HepG2 (cell line): ENCODE measurements around the gene SLIT3. TPM values are rescaled to one million over a fixed set of nuclear protein-coding genes. Genes with fewer than 3 reads are reported as not detected.

Experiments used
- ATAC-seq: fragments of 200-7000 bp; cut with Tn5 transposase; 3 replicates; pipeline ENCODE4 v1.9.1; 2020; ENCODE audit warnings: mild to moderate bottlenecking, moderate library complexity
- BruUV-seq: library from RNA; stranded (reverse); fragments of 400-500 nt; replicated peaks from 2 replicates; lab custom pipeline; 2021; lab: Mats Ljungman, UMichigan
- CTCF ChIA-PET: fragments of 300-600 bp; formaldehyde crosslinking; extraction: SDS; loops from one replicate; lab custom pipeline; 2021; ENCODE audit warnings: low total read pairs, inconsistent platforms, low intra/inter-chr PET ratio; lab: Yijun Ruan, JAX
- POLR2A ChIA-PET: fragments of 350-600 bp; sonication (Branson Sonifier 250); formaldehyde crosslinking; loops from one replicate; lab custom pipeline; 2020; ENCODE audit warnings: antibody characterized with exemption, inconsistent platforms; lab: Yijun Ruan, JAX
- DNase-seq: peaks from one replicate; pipeline ENCODE4 v3.0.0-alpha.2; 2015; ENCODE audit warnings: low spot score
- FAIRE-seq: peaks from 3 replicates; lab custom pipeline; 2011; peaks lifted over from hg19 to GRCh38; lab: Jason Lieb, UNC
- H2AFZ ChIP-seq: one replicate; pipeline ENCODE4 v1.6.1; 2011; ENCODE audit warnings: low read length, inconsistent platforms
- H3K27ac ChIP-seq: fragments of 300-600 bp; 3 replicates; pipeline ENCODE4 v1.8.0; 2011; ENCODE audit warnings: mixed run types, mild to moderate bottlenecking, mixed read lengths, low read length, inconsistent platforms; ENCODE audit not compliant: insufficient read depth; ENCODE audit errors: extremely low read length
- H3K27me3 ChIP-seq, 2 experiments: fragments of 200-600 bp in 1 of 2; 2 replicates in 1 of 2; 3 replicates in 1 of 2; pipeline versions ENCODE4 v1.6.0 to v1.8.0; 2011; ENCODE audit warnings: low read length in 2 of 2, mild to moderate bottlenecking in 2 of 2, moderate library complexity in 2 of 2, inconsistent platforms in 1 of 2; ENCODE audit not compliant: insufficient read depth in 2 of 2, control insufficient read depth in 1 of 2
- H3K36me3 ChIP-seq, 2 experiments: fragments of 200-600 bp in 1 of 2; replicated peaks in 1 of 2; 2 replicates in 1 of 2; 3 replicates in 1 of 2; pipeline versions ENCODE4 v1.5.1 to v1.8.0; 2011; ENCODE audit warnings: low read length in 2 of 2, inconsistent platforms in 1 of 2; ENCODE audit not compliant: insufficient read depth in 2 of 2, control insufficient read depth in 1 of 2
- H3K4me1 ChIP-seq: 2 replicates; pipeline ENCODE4 v1.5.1; 2012; ENCODE audit warnings: low read length, inconsistent platforms; ENCODE audit not compliant: insufficient read depth
- H3K4me2 ChIP-seq: 2 replicates; pipeline ENCODE4 v1.6.0; 2011; ENCODE audit warnings: low read depth, low read length, inconsistent platforms
- H3K4me3 ChIP-seq, 3 experiments: fragments of 200-600 bp in 1 of 3; sonication (generic), shearing (Covaris generic) in 1 of 3; replicated peaks in 1 of 3; 2 replicates each; pipeline ENCODE4 v1.5.1; 2011 to 2016; ENCODE audit warnings: low read length in 3 of 3, inconsistent platforms in 2 of 3, low read depth in 2 of 3, mild to moderate bottlenecking in 2 of 3, control low read depth in 1 of 3, mixed read lengths in 1 of 3; ENCODE audit not compliant: insufficient read depth in 1 of 3
- H3K79me2 ChIP-seq: one replicate; pipeline ENCODE4 v1.6.1; 2011; ENCODE audit warnings: low read length, inconsistent platforms; ENCODE audit not compliant: insufficient read depth
- H3K9ac ChIP-seq: 2 replicates; pipeline ENCODE4 v1.6.0; 2011; ENCODE audit warnings: mild to moderate bottlenecking, low read depth, low read length, inconsistent platforms; ENCODE audit not compliant: insufficient read depth
- H3K9me3 ChIP-seq: 2 replicates; pipeline ENCODE4 v1.5.1; 2012; ENCODE audit warnings: mild to moderate bottlenecking, low read length
- H4K20me1 ChIP-seq: 2 replicates; pipeline ENCODE4 v1.6.0; 2011; ENCODE audit warnings: inconsistent platforms, mild to moderate bottlenecking, low read length, moderate library complexity; ENCODE audit not compliant: insufficient read depth
- AGO2 ChIP-seq: fragments of 200-400 bp; formaldehyde crosslinking; optimal IDR thresholded peaks from 2 replicates; pipeline ENCODE3; 2017; ENCODE audit warnings: mild to moderate bottlenecking, low read depth, low read length, moderate library complexity
- AKAP8 ChIP-seq: sonication (generic); formaldehyde crosslinking; IDR thresholded peaks from 2 replicates; pipeline ENCODE4 v1.5.1; 2020; ENCODE audit warnings: mild to moderate bottlenecking, missing genetic modification reagents
- ATF7 ChIP-seq, 2 experiments: fragments of 450-650 bp in 1 of 2; sonication (generic) in 1 of 2; formaldehyde crosslinking in 1 of 2; IDR thresholded peaks; 2 replicates each; pipeline versions ENCODE4 v1.4.0 to v1.6.1; 2016 to 2020; ENCODE audit warnings: antibody characterized with exemption in 1 of 2, mild to moderate bottlenecking in 1 of 2, missing genetic modification reagents in 1 of 2
- BORCS8-MEF2B ChIP-seq: sonication (generic); formaldehyde crosslinking; IDR thresholded peaks from 2 replicates; pipeline ENCODE4 v1.8.0; 2022; ENCODE audit warnings: mild to moderate bottlenecking, missing genetic modification reagents
- GATAD2A ChIP-seq: IDR thresholded peaks from 2 replicates; pipeline ENCODE4 v1.6.1; 2016
- IKZF1 ChIP-seq: fragments of 450-650 bp; IDR thresholded peaks from 2 replicates; pipeline ENCODE4 v1.7.1; 2016
- JARID2 ChIP-seq: sonication (generic); formaldehyde crosslinking; IDR thresholded peaks from 2 replicates; pipeline ENCODE4 v1.8.1; 2023; ENCODE audit warnings: missing genetic modification reagents, inconsistent platforms; ENCODE audit not compliant: insufficient replicate concordance
- KDM3A ChIP-seq: IDR thresholded peaks from 2 replicates; pipeline ENCODE4 v1.6.1; 2018; ENCODE audit warnings: low read depth, missing compliant biosample characterization
- ZBTB20 ChIP-seq: sonication (generic); formaldehyde crosslinking; IDR thresholded peaks from 2 replicates; pipeline ENCODE4 v1.8.1; 2023; ENCODE audit warnings: missing genetic modification reagents, low read depth, mild to moderate bottlenecking, borderline replicate concordance
- ZC3H13 ChIP-seq: sonication (generic); formaldehyde crosslinking; IDR thresholded peaks from 2 replicates; pipeline ENCODE4 v1.8.1; 2023; ENCODE audit warnings: mild to moderate bottlenecking, missing genetic modification reagents, moderate library complexity
- ZNF138 ChIP-seq: sonication (generic); formaldehyde crosslinking; IDR thresholded peaks from 2 replicates; pipeline ENCODE4 v1.5.0; 2020; ENCODE audit warnings: mild to moderate bottlenecking, low read depth, missing genetic modification reagents
- ZNF557 ChIP-seq: sonication (generic); formaldehyde crosslinking; IDR thresholded peaks from 2 replicates; pipeline ENCODE4 v1.4.0; 2020; ENCODE audit warnings: missing genetic modification reagents
- ZNF558 ChIP-seq: sonication (generic); formaldehyde crosslinking; IDR thresholded peaks from 2 replicates; pipeline ENCODE4 v1.9.0; 2022; ENCODE audit warnings: mild to moderate bottlenecking, missing genetic modification reagents, borderline replicate concordance
- WGBS: methylation state at CpG from one replicate; pipeline ENCODE4 v1.1.6; 2017; ENCODE audit warnings: low lambda C conversion rate; 5-methylcytosine and 5-hydroxymethylcytosine counted together
- in situ Hi-C: cut with HindIII; loops from 2 replicates; pipeline ENCODE4 v1.10.0; 2017; ENCODE audit warnings: low pct_unique_long_range_greater_than_20kb; ENCODE audit not compliant: extremely low pct_ligation_motif_present
- intact Hi-C: fragments of 100-400 bp; cut with micrococcal nuclease; formaldehyde crosslinking; loops from one replicate; pipeline ENCODE4 v1.10.0; 2022; ENCODE audit not compliant: unreplicated experiment
- polyA plus RNA-seq, 8 experiments: library from polyadenylated mRNA; depleted of rRNA in 3 of 8; stranded (reverse) in 7 of 8; unstranded in 1 of 8; fragments of >200 nt; fragmentation: Illumina TruSeq in 4 of 8; extraction: Trizol in 4 of 8; gene quantifications; 2 replicates each; pipeline versions ENCODE4 v1.2.1 to v1.2.3, GENCODE V29; 2011 to 2016; ENCODE audit warnings: low read depth in 4 of 8, missing spikeins in 1 of 8, mixed read lengths in 1 of 8; ENCODE audit not compliant: insufficient read depth in 1 of 8
- total RNA-seq, 5 experiments: library from RNA; depleted of rRNA; stranded (reverse); fragments of >200 nt; fragmentation: Illumina TruSeq; extraction: Trizol; gene quantifications; 2 replicates each; pipeline ENCODE4 v1.2.3, GENCODE V29; 2016; ENCODE audit warnings: low read depth in 1 of 5
- TF ChIP-seq, protein P1 (sequence below): IDR thresholded peaks from 2 replicates; pipeline ENCODE4 v1.6.1; 2012; ENCODE audit warnings: inconsistent platforms
- TF ChIP-seq, protein P2 (sequence below): sonication (generic); formaldehyde crosslinking; IDR thresholded peaks from 2 replicates; pipeline ENCODE4 v1.5.0; 2020; ENCODE audit warnings: mild to moderate bottlenecking, missing genetic modification reagents, borderline replicate concordance
- TF ChIP-seq, protein P3 (sequence below): sonication (generic); formaldehyde crosslinking; IDR thresholded peaks from 2 replicates; pipeline ENCODE4 v1.4.0; 2020; ENCODE audit warnings: missing genetic modification reagents

The SLIT3 gene
- total and polyA plus RNA-seq, 2 of the 13 experiments (the other 11 are each of a cell fraction or from before 2014, with no cell fraction given), result not detected

DNA sequence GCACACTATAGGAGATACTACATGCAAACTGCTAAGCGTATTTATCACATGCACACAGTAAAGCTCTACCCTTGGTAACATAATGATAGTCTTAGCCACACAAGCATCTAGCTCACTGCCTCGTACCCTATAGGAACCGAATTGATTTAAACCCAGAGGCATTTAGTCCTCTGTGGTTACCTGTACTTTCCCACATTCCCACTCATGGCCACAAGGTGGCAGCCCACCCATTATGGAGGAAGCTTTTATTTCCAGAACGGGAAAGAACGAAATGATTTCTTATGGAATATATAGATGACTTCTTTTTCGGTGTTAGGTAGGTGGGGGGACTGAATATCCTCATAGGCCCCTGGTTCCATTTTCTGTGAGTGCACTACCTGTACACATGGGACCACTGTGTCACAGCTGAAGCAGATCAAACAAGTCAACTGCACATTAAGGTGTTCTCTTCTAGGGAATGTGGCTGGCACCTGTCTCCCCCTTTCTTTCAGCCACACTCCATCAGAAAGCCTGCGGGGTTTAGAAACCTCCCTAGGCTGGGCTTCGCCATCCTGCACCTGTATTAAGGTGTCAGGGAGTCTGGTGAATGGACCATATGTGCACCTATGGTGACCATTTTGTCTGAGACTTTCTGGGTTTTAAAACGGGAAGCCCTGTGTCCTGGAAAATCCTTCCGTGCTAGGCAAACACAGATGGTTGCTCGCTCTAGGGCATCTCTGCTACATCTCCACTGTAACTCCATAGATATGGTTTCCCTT lies 313.2 kb downstream of the SLIT3 start (continued):
- TF ChIP-seq, protein P1, sequence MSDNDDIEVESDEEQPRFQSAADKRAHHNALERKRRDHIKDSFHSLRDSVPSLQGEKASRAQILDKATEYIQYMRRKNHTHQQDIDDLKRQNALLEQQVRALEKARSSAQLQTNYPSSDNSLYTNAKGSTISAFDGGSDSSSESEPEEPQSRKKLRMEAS, result 0 out of 2 replicates have a peak, but pooled peaks have one; percentile 14
- TF ChIP-seq ZNF138 (CRISPR knock-in tag), result no peak

DNA sequence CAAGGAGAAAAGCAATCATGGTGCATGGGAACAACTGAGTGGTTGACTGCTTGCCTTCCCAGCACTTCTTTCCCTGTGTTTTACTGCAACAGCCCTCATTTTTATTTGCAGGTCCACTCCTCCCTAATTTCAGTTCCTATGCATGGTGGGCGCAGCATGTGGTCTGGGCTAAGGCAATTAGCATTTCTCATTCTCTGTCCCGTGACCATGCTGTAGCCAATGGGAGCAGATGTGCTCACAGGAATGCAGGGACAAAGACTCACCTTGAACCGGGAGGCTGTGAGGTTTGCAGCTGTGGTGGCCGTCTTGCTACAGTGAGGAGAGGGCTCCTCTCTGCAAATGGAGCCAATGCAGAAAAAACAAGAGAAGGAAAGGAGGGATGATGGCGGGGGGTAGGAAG lies 315.5 kb downstream of the SLIT3 start:
- POLR2A ChIA-PET, result no interaction called here
- Histone ChIP-seq H3K9ac (no peak overlapping the region), H3K9me3 (no peaks in the 10 kb centered on the region), H3K4me1 (peaks cover 8% of the 10 kb centered on the region; the same call in 1 of the 2 replicates), H2AFZ (no peak overlapping the region), H3K36me3 (no peaks in the 10 kb centered on the region), H3K27ac (no peak overlapping the region), H3K27me3 (peaks cover 0 to 33% of the 10 kb centered on the region in 2 experiments; a peak in 2 of 5 replicates), H3K79me2 (no peaks in the 10 kb centered on the region), H4K20me1 (no peaks in the 10 kb centered on the region), H3K4me2 (no peak overlapping the region), H3K4me3 (no peak overlapping the region)
- ATAC-seq, result no peak
- 3% methylated on average over 5 of the region's 5 CpGs for WGBS
- DNase-seq, result no peak
- intact Hi-C loops, result loop anchor here (5.0 kb wide), 1 partner anchor 997 kb away; the partner anchor contains the start of gene INSYN2B
- BruUV-seq, result no TSS peak
- in situ Hi-C loops, result loop anchor here (5.0 to 25.0 kb wide), 2 partner anchors 317 to 602 kb away; partner anchors contain the start of genes SLIT3 and SPDL1
- FAIRE-seq, result no peak
- TF ChIP-seq, protein P2, sequence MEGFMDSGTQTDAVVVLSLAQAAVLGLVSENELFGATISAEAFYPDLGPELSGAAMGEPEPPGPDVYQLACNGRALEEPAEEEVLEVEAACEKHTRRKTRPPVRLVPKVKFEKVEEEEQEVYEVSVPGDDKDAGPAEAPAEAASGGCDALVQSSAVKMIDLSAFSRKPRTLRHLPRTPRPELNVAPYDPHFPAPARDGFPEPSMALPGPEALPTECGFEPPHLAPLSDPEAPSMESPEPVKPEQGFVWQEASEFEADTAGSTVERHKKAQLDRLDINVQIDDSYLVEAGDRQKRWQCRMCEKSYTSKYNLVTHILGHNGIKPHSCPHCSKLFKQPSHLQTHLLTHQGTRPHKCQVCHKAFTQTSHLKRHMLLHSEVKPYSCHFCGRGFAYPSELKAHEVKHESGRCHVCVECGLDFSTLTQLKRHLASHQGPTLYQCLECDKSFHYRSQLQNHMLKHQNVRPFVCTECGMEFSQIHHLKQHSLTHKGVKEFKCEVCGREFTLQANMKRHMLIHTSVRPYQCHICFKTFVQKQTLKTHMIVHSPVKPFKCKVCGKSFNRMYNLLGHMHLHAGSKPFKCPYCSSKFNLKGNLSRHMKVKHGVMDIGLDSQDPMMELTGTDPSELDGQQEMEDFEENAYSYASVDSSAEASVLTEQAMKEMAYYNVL (CRISPR knock-in tag), result no peak
- TF ChIP-seq IKZF1 (no peak), ZC3H13 (CRISPR knock-in tag) (no peak), KDM3A (CRISPR knock-in tag) (no peak), GATAD2A (CRISPR knock-in tag) (no peak), AKAP8 (CRISPR knock-in tag) (no peak), AGO2 (no peak), ATF7 (IDR thresholded peaks at IDR 0.05) (no peak), ATF7 (CRISPR knock-in tag; IDR thresholded peaks at IDR 0.05) (no peak), ZBTB20 (CRISPR knock-in tag) (no peak), ZNF557 (no peak), BORCS8-MEF2B (CRISPR knock-in tag) (no peak), JARID2 (CRISPR knock-in tag) (no peak), ZNF558 (CRISPR knock-in tag) (no peak)
- TF ChIP-seq, protein P3, sequence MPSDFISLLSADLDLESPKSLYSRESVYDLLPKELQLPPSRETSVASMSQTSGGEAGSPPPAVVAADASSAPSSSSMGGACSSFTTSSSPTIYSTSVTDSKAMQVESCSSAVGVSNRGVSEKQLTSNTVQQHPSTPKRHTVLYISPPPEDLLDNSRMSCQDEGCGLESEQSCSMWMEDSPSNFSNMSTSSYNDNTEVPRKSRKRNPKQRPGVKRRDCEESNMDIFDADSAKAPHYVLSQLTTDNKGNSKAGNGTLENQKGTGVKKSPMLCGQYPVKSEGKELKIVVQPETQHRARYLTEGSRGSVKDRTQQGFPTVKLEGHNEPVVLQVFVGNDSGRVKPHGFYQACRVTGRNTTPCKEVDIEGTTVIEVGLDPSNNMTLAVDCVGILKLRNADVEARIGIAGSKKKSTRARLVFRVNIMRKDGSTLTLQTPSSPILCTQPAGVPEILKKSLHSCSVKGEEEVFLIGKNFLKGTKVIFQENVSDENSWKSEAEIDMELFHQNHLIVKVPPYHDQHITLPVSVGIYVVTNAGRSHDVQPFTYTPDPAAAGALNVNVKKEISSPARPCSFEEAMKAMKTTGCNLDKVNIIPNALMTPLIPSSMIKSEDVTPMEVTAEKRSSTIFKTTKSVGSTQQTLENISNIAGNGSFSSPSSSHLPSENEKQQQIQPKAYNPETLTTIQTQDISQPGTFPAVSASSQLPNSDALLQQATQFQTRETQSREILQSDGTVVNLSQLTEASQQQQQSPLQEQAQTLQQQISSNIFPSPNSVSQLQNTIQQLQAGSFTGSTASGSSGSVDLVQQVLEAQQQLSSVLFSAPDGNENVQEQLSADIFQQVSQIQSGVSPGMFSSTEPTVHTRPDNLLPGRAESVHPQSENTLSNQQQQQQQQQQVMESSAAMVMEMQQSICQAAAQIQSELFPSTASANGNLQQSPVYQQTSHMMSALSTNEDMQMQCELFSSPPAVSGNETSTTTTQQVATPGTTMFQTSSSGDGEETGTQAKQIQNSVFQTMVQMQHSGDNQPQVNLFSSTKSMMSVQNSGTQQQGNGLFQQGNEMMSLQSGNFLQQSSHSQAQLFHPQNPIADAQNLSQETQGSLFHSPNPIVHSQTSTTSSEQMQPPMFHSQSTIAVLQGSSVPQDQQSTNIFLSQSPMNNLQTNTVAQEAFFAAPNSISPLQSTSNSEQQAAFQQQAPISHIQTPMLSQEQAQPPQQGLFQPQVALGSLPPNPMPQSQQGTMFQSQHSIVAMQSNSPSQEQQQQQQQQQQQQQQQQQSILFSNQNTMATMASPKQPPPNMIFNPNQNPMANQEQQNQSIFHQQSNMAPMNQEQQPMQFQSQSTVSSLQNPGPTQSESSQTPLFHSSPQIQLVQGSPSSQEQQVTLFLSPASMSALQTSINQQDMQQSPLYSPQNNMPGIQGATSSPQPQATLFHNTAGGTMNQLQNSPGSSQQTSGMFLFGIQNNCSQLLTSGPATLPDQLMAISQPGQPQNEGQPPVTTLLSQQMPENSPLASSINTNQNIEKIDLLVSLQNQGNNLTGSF (CRISPR knock-in tag), result no peak
- CTCF ChIA-PET, result no interaction called here
